Breast epithelium (tissue), 3 donors: ENCODE measurements around the gene ZNF441.

Experiments
- CTCF ChIP-seq, 3 donors: fragments of 450-650 bp; IDR thresholded peaks; one replicate each; pipeline ENCODE4 v1.5.1; 2016 to 2017; ENCODE audit warnings: antibody characterized with exemption in 3 of 3, mild to moderate bottlenecking in 3 of 3, moderate library complexity in 3 of 3
- POLR2A ChIP-seq: fragments of 450-650 bp; IDR thresholded peaks from one replicate; pipeline ENCODE4 v1.6.1; 2016; ENCODE audit warnings: antibody characterized with exemption, mild to moderate bottlenecking, moderate library complexity

- TF ChIP-seq POLR2A (peak; percentile 85), CTCF (IDR thresholded peaks at IDR 0.05) (no peak)
These were observed 47.4 kb downstream of the ZNF441 start, which contains the start of gene ZNF440 for GRCh38 chr19:11814029-11814699.
